Measurements from ENCODE around the gene NADSYN1.

NADSYN1 gene

GRCh38 chr11:71436861-71437260, 16.1 kb upstream of the NADSYN1 start:
- H3K9ac ChIP-seq (ENCODE audit: low read length) = no peak overlapping the region
- no peaks in the 10 kb centered on the region for H3K9me3 ChIP-seq (ENCODE audit: insufficient read depth, low read length)
- H3K4me3 ChIP-seq (ENCODE audit: low read length) = no peak overlapping the region
- H3K79me2 ChIP-seq (ENCODE audit: low read length) = no peaks in the 10 kb centered on the region
- H3K36me3 ChIP-seq (replicated peaks; ENCODE audit: low read depth, low read length) = peaks cover 78% of the 10 kb centered on the region
- no peak overlapping the region for H2AFZ ChIP-seq (ENCODE audit: low read depth, low read length)
- H3K4me2 ChIP-seq (ENCODE audit: low read length) = no peak overlapping the region
- H3K4me1 ChIP-seq (ENCODE audit: low read length) = no peaks in the 10 kb centered on the region
- no peak for TF ChIP-seq EZH2phosphoT487 (IDR thresholded peaks at IDR 0.05; ENCODE audit: low read depth)
- TF ChIP-seq, protein P1, sequence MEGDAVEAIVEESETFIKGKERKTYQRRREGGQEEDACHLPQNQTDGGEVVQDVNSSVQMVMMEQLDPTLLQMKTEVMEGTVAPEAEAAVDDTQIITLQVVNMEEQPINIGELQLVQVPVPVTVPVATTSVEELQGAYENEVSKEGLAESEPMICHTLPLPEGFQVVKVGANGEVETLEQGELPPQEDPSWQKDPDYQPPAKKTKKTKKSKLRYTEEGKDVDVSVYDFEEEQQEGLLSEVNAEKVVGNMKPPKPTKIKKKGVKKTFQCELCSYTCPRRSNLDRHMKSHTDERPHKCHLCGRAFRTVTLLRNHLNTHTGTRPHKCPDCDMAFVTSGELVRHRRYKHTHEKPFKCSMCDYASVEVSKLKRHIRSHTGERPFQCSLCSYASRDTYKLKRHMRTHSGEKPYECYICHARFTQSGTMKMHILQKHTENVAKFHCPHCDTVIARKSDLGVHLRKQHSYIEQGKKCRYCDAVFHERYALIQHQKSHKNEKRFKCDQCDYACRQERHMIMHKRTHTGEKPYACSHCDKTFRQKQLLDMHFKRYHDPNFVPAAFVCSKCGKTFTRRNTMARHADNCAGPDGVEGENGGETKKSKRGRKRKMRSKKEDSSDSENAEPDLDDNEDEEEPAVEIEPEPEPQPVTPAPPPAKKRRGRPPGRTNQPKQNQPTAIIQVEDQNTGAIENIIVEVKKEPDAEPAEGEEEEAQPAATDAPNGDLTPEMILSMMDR (IDR thresholded peaks at IDR 0.05; ENCODE audit: low read depth, low read length) = no peak
- H3K27me3 ChIP-seq (ENCODE audit: low read depth, low read length) = no peaks in the 10 kb centered on the region
- peaks cover 8% of the 10 kb centered on the region for H4K20me1 ChIP-seq (ENCODE audit: insufficient read depth, low read length)
- no peak overlapping the region for H3K27ac ChIP-seq (ENCODE audit: low read length)

DNA sequence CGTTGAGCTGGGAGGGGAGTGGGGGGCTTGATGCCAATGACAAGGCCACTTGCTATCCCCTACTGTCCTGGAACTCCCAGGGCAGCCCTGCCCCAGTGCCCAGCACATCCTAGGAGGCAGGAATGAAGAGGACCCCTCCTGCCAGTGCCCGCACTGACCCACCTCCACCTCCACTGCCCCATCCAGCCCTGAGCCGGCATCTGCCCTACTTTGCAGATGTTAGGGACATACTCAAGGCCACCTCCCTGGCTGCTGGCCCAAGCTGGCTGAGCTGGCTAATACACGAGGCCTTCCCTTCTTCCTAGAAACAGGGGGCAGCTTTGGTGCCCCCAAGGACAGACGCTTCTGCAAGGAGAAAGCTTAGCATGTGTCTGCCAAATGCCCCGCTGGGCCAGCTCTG, 15.6 kb upstream of the NADSYN1 start:
- Histone ChIP-seq H3K27ac (ENCODE audit: low read length) (no peak overlapping the region), H3K36me3 (replicated peaks; ENCODE audit: low read depth, low read length) (peaks cover 82% of the 10 kb centered on the region), H2AFZ (ENCODE audit: low read depth, low read length) (no peak overlapping the region)

GRCh38 chr11:71437879-71438278, 15.1 kb upstream of the NADSYN1 start:
- TF ChIP-seq EZH2phosphoT487 (IDR thresholded peaks at IDR 0.05; ENCODE audit: low read depth) = no peak
- TF ChIP-seq, protein P1 (IDR thresholded peaks at IDR 0.05; ENCODE audit: low read depth, low read length) = no peak
- H3K36me3 ChIP-seq (replicated peaks; ENCODE audit: low read depth, low read length) = peaks cover 86% of the 10 kb centered on the region
- no peaks in the 10 kb centered on the region for H3K9me3 ChIP-seq (ENCODE audit: insufficient read depth, low read length)
- H3K9ac ChIP-seq (ENCODE audit: low read length) = no peak overlapping the region
- no peaks in the 10 kb centered on the region for H3K27me3 ChIP-seq (ENCODE audit: low read depth, low read length)
- no peaks in the 10 kb centered on the region for H3K79me2 ChIP-seq (ENCODE audit: low read length)
- H3K27ac ChIP-seq (ENCODE audit: low read length) = no peak overlapping the region
- peaks cover 8% of the 10 kb centered on the region for H4K20me1 ChIP-seq (ENCODE audit: insufficient read depth, low read length)
- no peak overlapping the region for H3K4me3 ChIP-seq (ENCODE audit: low read length)
- no peaks in the 10 kb centered on the region for H3K4me1 ChIP-seq (ENCODE audit: low read length)
- no peak overlapping the region for H2AFZ ChIP-seq (ENCODE audit: low read depth, low read length)
- no peak overlapping the region for H3K4me2 ChIP-seq (ENCODE audit: low read length)

More for the DNA sequence above, 15.6 kb upstream of the NADSYN1 start:
- H4K20me1 ChIP-seq (ENCODE audit: insufficient read depth, low read length) = peaks cover 8% of the 10 kb centered on the region
- no peak overlapping the region for H3K9ac ChIP-seq (ENCODE audit: low read length)
- H3K9me3 ChIP-seq (ENCODE audit: insufficient read depth, low read length) = no peaks in the 10 kb centered on the region
- H3K27me3 ChIP-seq (ENCODE audit: low read depth, low read length) = no peaks in the 10 kb centered on the region
- H3K79me2 ChIP-seq (ENCODE audit: low read length) = no peaks in the 10 kb centered on the region
- no peak overlapping the region for H3K4me3 ChIP-seq (ENCODE audit: low read length)
- TF ChIP-seq, protein P1 (IDR thresholded peaks at IDR 0.05; ENCODE audit: low read depth, low read length) = no peak
- no peak for TF ChIP-seq EZH2phosphoT487 (IDR thresholded peaks at IDR 0.05; ENCODE audit: low read depth)
- H3K4me2 ChIP-seq (ENCODE audit: low read length) = no peak overlapping the region
- H3K4me1 ChIP-seq (ENCODE audit: low read length) = no peaks in the 10 kb centered on the region

GRCh38 chr11:71438650-71439049, 14.4 kb upstream of the NADSYN1 start:
- Histone ChIP-seq H3K9ac (ENCODE audit: low read length) (no peak overlapping the region), H3K27me3 (ENCODE audit: low read depth, low read length) (no peaks in the 10 kb centered on the region), H2AFZ (ENCODE audit: low read depth, low read length) (no peak overlapping the region), H4K20me1 (ENCODE audit: insufficient read depth, low read length) (peaks cover under 1% of the 10 kb centered on the region), H3K79me2 (ENCODE audit: low read length) (no peaks in the 10 kb centered on the region), H3K36me3 (replicated peaks; ENCODE audit: low read depth, low read length) (peaks cover 86% of the 10 kb centered on the region), H3K27ac (ENCODE audit: low read length) (no peak overlapping the region), H3K9me3 (ENCODE audit: insufficient read depth, low read length) (no peaks in the 10 kb centered on the region), H3K4me2 (ENCODE audit: low read length) (no peak overlapping the region), H3K4me1 (ENCODE audit: low read length) (no peaks in the 10 kb centered on the region), H3K4me3 (ENCODE audit: low read length) (no peak overlapping the region)
- no peak for TF ChIP-seq EZH2phosphoT487 (IDR thresholded peaks at IDR 0.05; ENCODE audit: low read depth)
- TF ChIP-seq, protein P1 (IDR thresholded peaks at IDR 0.05; ENCODE audit: low read depth, low read length) = no peak
